ENCODE results near the gene CPA1.

- TF ChIP-seq CTCF (IDR thresholded peaks at IDR 0.05 in 4 of 5, conservative IDR thresholded peaks at IDR 0.05 in 1 of 5), result no peak
- no peak for TF ChIP-seq POLR2A (IDR thresholded peaks at IDR 0.05)
These were observed 18.0 kb upstream of the CPA1 start for GRCh38 chr7:130362251-130362816.

All from gastrocnemius medialis (tissue), 4 donors.